NCI-H774 (cell line): Measurements from ENCODE around the gene C1orf52.

Source experiments
- DNase-seq: peaks from one replicate; lab custom pipeline; 2025; lab: John Stamatoyannopoulos, UW

Gene C1orf52

DNA sequence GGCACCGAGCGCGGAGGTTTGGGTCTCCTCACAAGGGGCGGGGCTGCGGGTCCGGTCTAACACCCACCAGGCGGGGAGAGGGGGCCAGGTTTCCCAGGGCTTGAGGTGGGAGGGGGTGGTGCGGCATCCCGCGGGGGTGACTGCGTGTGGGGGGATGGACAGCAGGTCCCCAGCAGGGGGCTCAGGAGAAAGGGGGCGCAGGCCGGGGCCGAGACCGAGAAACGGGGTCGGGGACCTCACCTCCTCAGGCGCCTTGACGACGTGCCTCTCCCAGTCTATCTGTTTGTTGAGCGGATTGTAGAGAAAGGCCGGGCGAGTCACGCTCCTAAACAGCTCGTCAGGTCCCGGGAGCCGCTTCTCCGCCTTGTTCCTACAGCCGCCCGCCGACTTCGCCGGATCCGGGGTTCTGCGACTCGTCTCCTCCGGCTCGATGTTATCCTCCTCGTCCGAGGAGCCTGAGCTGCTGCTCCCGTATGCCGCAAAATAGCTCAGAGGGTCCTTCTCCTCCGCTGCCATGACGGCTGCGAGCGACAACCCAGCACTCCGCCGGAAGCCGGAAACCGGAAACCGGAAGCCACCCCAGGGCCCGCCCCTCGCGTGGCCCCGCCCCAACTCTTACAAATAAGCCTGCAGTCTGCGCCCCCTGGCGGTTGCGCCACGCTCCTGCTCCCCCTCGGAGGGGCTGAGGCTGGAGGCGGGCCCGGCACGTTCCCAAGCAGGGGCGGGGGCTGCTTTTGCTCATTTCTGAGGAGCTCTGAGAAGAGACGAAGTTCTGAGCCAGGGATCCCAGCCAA is at the start of gene C1orf52:
TSS of gene C1orf52 (minus strand) at position 545 of the 794 bp plus-strand sequence. CDS start at position 516, 29 bp downstream.
- DNase-seq, result peak; percentile 89

DNA sequence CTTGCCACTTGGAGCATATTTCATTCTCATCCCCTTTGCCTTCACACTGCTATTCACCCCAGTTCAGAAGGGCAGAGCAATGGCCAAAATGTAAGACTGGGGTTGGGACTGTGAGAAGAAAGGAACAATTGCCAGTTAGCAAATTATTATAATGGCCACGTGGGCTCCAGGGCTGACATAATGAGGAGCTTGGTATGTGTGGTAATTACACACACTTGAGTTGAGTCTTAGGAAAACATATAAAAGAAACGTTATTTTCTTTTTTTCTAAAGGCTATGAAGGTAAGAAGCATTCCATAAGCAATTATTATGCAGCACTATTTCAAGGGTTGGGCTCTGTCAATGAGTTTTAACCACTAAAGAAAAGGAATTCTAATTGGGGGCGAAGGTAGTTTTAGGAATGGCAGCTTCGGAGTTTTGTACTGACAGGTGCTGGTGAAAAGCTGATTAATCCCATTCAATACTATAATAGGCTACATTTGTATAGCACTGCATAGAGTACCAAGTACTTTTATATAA is 49.4 kb upstream of the C1orf52 start:
- no peak for DNase-seq

DNA sequence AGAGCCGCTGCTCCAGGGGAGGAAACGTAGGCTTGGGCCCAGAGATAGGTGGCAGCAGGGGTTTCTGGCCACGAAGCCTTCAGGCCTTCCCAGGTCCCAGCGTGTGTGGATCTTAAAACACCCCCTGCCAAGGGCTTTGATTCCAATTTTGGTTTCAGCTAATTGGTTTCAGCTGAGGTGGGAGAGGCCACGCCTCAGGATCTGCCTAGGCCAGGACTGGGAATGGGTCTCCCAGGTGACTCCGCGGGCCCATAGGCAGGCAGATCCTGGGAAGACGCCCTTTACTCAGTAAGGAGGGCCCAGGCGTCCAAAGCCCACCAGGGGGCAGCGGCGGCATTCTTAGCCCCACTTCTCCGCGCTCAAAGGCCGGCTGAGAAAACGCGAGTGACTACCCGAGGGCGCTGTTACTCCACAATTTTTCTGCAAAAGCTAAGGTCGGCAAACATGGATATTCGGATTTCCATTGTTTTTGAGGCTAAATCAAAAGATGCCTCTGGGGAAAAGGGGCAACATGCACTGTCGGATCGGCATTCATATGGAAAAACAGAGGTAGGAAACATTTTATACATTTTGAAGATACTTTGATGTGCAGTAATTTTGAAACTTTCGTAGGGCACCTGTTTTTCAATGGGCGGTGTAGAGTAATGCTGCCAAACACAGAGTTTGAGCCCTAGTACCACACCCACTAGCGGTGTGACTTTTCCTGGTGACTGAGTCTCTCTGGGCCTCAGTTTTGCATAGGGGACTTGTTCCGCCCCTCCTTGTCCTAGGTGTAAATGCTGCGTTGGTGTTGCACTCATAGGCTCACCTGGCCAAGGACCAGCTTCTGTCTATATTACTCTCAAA is 48.7 kb upstream of the C1orf52 start:
- DNase-seq, result no peak

DNA sequence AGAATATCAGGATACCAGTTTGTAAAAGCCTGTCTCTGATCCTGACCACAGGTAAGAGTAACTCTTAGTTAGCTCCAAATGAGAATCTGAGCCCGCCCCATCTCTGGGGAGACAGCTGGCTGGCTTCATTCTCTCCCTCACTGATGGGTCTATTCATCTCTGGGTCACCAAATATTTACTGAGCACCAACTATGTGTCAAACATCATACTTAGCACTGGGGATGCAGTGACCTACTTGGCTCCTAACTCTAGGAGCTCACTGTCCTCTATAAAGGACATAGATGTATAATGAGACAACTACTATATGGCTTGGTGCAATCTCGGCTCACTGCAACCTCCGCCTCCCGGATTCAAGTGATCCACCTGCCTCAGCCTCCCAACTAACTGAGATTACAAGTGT is 46.8 kb upstream of the C1orf52 start:
- no peak for DNase-seq

DNA sequence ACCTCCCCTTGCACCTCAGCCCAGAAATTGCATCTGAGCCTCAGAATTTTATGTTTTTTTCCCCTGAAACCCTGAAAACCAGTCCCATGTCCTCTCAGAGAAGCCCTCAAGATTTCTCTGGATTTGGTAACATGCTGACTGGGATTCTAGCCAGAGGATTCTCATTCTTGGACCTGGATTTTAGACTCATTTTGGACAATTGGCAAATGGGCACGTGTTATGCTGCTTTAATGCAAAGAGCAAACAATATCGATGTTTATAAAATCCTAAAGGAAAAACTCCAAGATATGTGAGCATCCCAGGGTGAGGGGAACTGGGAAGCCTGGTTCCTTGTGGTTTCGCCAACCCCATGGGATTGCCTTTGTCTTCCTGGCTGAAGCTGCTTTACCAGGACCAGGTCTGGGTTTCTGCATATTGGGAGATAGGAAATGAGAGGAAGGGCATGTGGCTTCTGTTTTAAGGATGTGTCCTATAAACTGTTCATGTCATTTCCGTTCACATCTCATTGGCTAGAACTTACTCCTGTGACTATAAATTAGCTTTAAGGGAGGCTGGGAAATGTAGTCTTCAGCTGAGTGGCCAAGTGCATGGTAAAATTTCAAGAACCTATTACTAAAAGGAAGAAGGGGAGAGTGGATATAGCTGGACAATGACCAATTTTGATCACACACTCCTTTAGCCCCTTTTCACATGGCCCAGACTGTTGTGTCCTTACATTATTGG is 44.1 kb upstream of the C1orf52 start:
- no peak for DNase-seq

DNA sequence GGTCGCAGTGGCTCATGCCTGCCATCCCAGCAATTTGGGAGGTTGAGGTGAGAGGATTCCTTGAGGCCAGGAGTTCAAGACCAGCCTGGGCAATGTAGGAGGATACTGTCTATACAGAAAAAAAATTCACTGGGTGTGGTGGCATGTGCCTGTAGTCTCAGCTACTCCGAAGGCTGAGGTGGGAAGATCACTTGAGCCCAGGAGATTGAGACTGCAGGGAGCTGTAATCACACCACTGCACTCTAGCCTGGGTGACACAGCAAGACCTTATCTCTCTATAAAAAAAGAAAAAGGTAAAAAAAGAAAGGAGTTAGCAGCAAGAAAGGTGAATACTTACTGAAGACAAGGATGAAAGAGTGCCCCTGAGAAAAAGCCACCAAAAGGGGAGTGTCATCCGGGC is 40.7 kb upstream of the C1orf52 start:
- no peak for DNase-seq

DNA sequence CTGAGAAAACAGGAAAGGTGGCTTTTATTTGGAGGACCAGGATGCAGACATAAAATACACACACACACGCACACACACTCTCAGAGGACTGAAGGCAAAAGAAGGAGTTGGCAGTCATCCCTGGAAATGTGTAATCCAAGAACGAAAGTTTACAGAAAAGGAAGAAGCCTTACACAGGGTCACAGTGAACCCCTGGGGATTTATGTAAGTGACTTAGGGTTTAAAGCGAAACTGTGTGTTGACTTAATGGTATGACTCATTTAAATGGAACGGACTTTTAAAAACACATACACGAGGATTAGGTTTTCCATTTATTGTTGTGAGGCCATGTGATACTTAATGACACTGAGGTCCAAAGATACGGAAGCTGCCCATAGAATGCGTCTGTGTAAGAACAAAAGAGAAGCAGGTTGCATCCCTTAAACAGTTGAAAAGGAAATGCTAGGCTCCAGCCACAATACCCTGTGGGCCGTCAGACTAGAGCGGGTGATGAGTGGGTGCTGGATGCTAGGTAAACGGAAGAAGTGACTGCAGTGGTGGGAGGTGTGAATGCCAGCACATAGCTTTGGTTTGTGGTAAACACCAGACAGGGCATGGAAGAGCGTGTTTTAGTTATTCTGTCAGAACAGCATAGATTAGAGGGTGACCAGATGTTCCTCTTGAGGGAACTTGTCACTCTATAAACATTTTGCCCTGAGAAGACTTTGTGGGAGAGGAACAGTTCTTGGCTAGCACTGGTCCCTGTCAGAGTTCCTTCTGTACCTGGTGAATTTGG is 38.6 kb upstream of the C1orf52 start:
- DNase-seq, result peak; percentile 66

DNA sequence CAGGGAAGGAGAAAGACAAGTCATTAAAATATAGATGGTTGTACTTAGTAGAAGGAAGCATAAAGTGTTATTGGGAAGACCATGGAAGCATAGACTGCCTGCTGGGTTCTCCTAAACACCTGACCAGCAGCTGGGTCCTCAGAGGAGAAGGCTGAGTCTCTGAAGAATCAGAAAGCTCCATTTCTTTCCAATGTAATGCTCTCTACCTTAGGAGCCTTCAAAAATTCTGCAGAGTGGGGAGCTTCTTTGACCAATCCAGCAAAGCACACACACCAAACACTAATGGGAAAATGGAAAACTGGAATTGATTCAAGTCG is 38.0 kb upstream of the C1orf52 start:
- no peak for DNase-seq

DNA sequence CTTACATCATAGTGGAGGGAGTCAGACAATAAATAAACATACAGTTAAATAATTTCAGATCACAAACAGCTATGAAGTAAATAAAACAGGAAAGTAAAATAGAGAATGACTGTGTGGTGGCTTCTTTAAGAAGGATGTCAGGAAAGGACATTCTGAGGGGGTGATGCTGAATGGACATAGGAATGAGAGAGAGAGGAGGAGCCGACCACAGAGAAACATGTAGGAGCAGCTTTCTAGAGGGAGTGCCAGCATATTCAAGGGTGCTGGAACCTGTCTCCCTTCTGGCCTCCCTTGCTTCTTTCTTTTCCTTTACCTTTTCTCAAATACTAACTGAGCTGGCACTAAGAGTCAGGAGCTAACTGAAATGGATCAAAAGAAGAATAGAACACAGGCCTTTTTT is 37.5 kb upstream of the C1orf52 start:
- DNase-seq, result no peak

DNA sequence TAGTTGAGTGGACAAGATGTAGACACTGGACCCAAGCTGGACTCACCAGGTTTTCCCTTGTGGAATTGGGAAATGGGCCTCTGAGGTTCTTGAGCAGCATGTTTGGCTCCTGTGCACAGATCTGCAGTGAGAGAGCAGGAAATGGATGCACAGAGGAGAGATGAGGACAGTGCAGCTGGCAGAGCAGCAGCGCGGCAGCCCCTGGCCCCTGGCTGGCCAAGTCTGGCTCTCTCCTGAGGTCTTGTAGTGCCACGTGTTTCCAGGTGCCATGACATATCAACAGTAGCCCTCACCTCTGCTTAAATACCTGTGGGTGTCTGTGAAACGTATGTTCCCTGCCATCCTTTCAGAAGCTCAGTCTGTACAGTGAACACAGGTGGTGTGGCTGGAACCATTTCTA is 36.2 kb upstream of the C1orf52 start:
- no peak for DNase-seq

DNA sequence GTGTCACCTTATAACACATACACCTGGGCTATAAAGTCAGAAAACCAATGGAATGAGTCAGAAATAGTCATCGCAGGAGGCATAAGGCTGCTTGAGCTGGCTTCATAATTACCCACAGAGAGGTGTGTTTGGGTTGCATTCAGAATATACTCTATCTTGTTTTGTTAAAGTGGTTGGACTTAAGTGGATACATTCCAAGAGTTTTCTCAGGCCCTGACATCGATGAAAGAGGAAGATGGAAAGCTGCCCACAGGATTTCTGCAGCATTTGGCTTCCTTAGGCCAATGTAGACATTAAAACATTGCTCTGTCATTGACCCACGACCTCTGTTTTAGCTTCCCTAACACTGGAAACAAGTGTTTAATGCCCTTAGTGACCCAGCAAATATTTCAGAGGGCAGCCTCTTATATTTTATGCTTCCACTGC is 35.6 kb upstream of the C1orf52 start:
- no peak for DNase-seq

DNA sequence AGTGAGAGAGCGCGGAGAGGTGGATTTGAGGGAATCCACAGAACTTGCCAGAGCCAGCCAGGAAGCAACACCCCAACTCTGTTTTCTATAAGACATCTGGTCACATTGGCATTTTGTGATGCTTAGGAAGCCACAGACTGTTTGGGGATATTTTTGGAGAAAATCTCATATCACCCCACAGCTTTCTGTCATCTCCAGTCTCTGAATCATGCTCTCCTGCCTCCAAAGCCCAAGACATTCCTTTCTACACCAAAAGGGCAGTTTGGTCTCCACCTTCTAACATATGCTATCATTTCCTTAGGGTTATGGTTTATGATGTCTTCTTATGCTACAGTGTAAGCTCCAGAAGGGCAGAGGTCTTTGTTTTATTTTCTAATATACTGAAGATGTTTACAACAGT is 31.4 kb upstream of the C1orf52 start:
- DNase-seq, result no peak

DNA sequence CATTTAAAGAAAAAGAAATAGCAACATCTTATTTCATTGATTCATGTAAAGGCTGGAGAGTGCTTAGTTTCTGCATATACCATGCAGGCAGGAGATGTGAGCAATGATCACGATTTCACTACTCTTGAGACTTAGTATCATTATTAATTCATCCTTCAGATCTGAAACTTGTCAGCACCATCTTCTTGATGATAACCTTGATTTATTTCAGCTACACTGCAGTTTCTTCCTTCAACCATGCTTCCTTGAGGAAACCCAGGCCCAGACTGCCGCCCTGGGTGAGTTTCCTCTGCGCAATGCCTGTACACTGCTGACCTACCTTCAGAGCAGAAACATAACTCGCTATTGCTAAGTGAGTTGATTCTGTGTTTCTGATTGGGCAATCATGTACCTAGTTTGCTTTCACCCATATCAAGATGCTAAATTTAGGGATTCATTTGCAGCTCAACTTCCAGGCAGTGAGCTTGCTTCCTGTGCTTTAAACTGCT is 30.4 kb upstream of the C1orf52 start:
- DNase-seq, result no peak

DNA sequence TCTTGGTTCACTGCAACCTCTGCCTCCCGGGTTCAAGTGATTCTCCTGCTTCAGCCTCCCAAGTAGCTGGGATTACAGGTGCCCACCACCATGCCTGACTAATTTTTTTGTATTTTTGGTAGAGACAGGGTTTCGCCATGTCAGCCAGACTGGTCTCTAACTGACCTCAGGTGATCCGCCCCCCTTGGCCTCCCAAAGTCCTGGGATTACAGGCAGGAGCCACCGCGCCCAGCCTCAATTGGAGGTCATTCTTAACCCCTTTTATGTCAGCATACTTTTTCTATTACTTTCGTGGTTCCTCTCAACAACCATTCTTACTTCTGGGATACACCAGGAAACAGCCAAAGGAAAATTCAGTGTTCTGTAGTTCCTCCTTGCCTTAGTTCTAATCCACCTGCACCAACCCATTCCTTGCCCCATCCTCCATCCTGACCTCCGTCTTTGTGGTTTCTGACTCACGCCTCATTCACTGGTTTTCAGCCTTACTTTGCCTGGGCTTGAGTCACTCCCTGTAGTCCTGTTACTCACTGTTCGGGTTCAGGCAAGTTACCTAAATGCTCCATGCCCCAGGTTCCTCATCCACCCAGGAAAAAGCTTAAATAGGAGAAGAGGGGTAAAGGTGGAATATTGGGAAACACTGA is 29.9 kb upstream of the C1orf52 start:
- DNase-seq, result no peak

DNA sequence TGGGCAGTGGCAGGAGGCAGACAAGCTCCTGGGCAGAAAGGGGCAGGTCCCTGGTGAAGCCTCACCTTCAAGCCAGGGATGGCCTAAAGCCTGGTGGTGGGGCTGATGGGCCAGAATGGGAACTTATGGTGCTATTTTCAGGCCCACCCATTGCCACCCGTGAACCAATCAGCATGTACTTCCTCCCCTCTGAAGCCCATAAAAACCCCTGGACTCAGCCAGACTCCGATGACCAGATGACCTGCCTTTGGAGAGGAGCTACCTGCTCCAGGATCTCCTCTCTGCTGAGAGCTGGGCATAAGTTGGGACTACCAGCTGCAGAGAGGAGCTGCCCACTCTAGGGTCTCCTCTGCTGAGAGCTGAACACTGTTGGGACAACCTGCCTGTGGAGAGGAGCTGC is 24.7 kb upstream of the C1orf52 start:
- DNase-seq, result no peak

DNA sequence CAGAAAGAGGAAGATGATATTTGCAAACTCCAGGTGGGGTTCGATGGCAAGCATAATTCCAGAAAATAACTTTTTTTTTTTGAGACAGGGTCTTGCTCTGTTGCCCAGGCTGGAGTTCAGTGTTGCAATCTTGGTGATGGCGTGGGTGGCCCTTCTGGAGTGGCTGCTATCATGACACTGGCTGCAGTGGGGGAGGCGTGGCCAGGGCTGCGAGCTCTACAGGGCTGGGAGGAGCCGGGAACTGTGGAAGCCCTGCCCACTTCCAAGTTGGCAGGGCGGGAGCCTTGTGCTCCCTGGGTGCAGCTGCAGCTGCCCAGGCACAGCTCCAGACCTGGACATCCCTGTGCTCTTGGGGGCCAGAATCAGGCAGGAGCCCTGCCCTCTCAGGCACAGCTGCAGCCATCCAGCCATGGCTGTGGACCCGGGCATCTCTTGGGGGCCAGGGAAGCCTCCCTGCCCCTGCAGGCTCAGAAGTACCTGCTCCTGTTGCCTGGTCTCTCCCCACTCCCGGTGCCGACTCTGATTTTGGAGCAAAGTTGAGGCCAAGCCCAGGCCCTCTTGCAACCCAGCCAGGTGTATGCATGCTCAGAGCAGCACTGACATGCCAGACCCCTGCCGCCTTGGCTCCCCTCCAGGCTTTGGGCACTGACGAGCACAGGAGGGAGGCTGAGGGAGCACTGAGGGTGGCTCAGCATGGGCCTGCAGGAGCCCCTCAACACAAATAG is 24.2 kb upstream of the C1orf52 start:
- DNase-seq, result no peak

DNA sequence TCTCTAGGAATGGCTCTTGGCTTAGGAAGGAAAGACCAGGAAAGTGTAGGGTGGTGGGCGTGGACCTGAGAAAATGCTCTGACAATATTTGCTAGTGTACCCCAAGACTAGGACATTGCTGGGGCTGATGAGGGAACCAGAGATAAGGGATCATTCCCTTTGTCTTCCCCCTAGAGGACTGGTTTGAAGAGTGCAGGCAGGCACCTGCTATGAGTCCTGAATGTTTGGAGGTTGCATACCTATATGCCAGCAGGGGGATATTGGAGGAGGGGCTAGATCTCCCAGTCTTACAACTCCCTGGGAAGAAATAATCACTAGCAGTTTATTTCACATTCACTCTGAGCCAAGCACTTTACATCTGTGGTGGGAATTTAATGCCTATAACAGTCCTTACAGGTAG is 23.0 kb upstream of the C1orf52 start:
- no peak for DNase-seq

DNA sequence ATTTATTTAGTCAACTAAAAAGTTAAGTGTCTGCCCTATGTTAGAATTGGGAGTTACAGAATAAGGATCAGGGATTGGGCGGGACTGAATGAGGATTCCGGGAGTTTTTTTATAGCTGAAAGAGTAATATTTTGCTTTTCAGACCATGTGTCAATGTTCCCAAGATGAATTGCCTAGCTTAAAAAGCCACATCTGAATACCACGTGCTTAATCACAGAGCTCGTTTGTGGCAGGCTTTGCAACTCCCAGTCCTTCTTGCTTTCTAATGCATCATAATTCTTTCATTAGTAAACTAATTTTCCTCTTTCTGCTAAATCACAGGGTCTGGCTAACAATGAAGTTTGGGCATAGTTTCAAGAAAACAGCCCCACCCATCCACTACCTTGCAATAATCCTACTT is 21.2 kb upstream of the C1orf52 start:
- DNase-seq, result no peak

DNA sequence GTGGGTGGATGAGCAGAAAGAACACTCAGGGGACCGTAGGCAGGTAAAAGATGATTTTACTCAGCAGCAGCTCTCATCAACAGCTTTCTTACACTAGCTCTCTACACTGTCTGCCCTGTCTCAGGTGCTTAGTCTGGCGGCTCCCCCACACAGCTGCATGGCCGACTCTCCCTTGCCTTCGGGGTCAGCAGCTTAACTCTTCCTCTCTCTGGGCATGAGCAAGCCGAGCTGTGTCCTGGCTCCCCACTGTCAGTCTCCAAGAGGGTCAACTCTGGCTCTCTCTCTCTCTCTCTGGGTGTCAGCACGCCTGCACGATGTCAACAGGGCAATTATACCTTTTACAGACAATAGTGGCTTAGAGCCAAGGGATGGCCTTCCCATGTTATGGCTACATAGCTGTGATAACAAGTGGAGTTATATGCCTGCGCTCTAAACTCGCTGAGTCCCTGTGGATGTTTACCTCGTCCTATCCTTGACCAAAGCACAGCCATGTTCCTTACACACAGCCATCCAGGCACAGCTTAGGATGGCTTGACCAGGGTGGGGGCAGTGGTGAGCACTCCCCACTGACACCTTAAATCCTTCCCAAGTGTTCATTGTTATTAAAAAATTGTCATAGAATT is 20.1 kb upstream of the C1orf52 start:
- DNase-seq, result no peak

DNA sequence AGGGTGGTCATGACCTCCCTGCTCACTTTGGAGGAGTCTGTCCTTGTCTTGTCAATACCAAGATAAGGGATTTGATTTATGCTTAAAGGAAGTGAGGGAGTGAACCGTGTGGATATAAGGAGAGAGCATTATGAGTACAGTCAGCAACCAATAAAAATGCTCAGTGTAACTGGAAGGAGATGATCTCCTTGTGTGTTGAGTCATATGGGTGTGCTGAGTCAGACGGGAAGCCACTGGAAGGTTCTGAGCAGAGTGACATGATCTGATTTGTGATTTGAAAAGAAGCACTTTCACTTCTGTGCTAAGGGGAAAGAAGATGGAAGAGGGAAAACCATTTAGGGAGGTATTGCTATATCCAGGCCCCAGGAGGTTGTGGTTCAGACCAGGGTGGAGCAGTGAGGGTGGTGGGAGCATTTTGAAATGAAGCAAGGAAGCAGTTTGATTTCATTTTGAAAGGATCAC is 19.4 kb upstream of the C1orf52 start:
- DNase-seq, result no peak
